ENCODE measurements around the gene SLC6A3. TPM values are rescaled to one million over a fixed set of nuclear protein-coding genes. Genes with fewer than 3 reads are reported as not detected.

The SLC6A3 gene
- polyA plus RNA-seq, 3 donors: not detected

DNA sequence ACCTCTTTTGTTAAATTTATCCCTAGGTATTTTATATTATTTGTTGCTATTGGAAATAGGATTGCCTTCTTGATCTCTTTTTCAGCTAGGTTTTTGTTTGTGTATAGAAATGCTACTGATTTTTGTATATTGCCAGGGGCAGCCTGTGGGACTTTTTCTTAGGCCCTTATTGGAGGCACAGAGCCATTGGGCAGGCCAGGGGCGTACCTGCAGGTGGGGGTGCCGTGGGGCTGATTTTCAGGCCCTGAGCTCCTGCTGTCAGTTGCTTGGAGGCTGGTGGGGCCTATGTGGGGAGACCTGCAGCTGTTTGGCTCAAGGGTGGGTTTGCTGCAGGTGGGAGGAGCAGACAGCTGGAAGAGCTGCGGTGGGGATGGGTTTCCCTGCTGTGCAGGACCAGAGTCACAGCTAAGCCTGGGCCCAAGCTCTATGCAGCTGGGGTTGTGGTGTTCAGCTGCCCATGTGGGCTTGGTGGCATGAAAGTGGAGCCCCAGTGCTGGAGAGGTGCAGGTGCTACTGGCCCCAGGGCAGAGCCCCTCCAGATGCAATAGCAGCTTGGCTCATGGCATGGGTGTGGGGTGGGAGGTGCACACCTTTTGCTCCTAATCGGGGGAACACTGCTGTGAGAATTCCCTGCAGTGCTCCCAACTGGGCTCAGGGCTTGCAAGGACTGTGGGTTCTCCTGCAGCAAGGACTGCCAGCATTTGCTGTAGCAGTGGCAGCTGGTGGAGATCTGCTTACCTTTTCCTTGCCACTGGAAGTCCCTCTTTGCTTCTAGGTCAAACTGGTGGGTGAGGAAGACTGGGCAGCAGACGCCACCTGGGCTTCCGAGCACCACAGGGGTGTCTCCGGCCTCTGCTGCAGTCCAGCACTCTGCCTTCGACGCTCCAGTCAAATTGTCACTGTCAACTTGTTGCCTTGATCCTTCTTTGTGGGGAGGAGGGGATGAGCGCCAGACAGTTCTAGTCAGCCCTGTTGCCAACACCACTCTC is 92.7 kb downstream of the SLC6A3 start:
- TF ChIP-seq, protein P1, sequence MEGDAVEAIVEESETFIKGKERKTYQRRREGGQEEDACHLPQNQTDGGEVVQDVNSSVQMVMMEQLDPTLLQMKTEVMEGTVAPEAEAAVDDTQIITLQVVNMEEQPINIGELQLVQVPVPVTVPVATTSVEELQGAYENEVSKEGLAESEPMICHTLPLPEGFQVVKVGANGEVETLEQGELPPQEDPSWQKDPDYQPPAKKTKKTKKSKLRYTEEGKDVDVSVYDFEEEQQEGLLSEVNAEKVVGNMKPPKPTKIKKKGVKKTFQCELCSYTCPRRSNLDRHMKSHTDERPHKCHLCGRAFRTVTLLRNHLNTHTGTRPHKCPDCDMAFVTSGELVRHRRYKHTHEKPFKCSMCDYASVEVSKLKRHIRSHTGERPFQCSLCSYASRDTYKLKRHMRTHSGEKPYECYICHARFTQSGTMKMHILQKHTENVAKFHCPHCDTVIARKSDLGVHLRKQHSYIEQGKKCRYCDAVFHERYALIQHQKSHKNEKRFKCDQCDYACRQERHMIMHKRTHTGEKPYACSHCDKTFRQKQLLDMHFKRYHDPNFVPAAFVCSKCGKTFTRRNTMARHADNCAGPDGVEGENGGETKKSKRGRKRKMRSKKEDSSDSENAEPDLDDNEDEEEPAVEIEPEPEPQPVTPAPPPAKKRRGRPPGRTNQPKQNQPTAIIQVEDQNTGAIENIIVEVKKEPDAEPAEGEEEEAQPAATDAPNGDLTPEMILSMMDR (IDR thresholded peaks at IDR 0.05): no peak
- Mint-ChIP-seq H3K9me3 (no peaks in the 10 kb centered on the region), H3K4me3 (no peak overlapping the region), H3K4me1 (no peaks in the 10 kb centered on the region), H3K36me3 (no peaks in the 10 kb centered on the region), H3K27me3 (ENCODE audit: low read depth in 3 of 3) (peaks cover 13 to 19% (median 14%) of the 10 kb centered on the region in 3 donors), H3K27ac (no peak overlapping the region)
- no peak overlapping the region for H3K27ac ChIP-seq (ENCODE audit: low read depth in 1 of 2, low read length in 2 of 2)
- H3K9ac ChIP-seq (ENCODE audit: insufficient read depth, low read length, poor library complexity, severe bottlenecking): no peak overlapping the region
- 83% methylated on average over 3 of the region's 10 CpGs for WGBS (ENCODE audit: insufficient coverage)
- no peaks in the 10 kb centered on the region for H4K20me1 ChIP-seq (ENCODE audit: insufficient read depth, low read length)
- no peaks in the 10 kb centered on the region for H3K36me3 ChIP-seq (replicated peaks in 1 of 2; ENCODE audit: control insufficient read depth in 1 of 2, insufficient read depth in 2 of 2, low read length in 2 of 2)
- H2AFZ ChIP-seq (ENCODE audit: insufficient read depth, low read depth, low read length, poor library complexity, severe bottlenecking): no peak overlapping the region
- no peak overlapping the region for H3K4me3 ChIP-seq (replicated peaks in 1 of 3; ENCODE audit: low read depth in 2 of 3, low read length in 3 of 3)
- peaks cover 0 to 2% of the 10 kb centered on the region in 2 donors for H3K27me3 ChIP-seq (ENCODE audit: control insufficient read depth in 2 of 2, insufficient read depth in 2 of 2, low read length in 2 of 2)
- no peak for DNase-seq
- intact Hi-C loops (cut with micrococcal nuclease): loop anchor here in 1 of 2 donors (10.0 kb wide), 1 partner anchor 442 kb away; the partner anchor contains the start of gene MRPL36
- H3K4me2 ChIP-seq (replicated peaks; ENCODE audit: extremely low read depth, low read length, poor library complexity, severe bottlenecking): no peak overlapping the region
- no peaks in the 10 kb centered on the region for H3K9me3 ChIP-seq (replicated peaks in 1 of 2; ENCODE audit: control insufficient read depth in 1 of 2, insufficient read depth in 1 of 2, low read length in 2 of 2)
- H3K79me2 ChIP-seq (ENCODE audit: insufficient read depth, low read length): no peaks in the 10 kb centered on the region
- peaks cover 0 to 2% of the 10 kb centered on the region in 2 donors for H3K4me1 ChIP-seq (ENCODE audit: control insufficient read depth in 1 of 2, insufficient read depth in 2 of 2, low read length in 2 of 2)

DNA sequence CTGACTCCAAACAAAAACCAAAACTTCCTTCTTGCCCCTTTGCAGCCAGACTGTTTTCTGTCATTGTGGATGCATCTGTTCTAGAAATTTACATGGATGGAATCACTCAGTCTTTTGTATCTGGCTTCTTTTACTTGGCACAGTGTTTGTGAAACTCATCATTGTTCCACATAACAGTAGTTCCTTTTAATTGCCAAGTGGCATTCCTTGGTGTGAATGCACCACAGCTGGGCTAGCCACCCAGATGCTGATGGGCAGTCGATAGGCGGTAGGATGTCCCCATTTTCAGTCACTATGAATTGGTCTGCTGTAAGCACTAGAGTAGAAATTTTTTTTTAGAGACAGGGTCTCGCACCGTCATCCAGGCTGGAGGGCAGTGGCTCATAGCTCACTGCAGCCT is 94.1 kb downstream of the SLC6A3 start:
- Histone ChIP-seq H3K79me2 (ENCODE audit: insufficient read depth, low read length) (no peaks in the 10 kb centered on the region), H4K20me1 (ENCODE audit: insufficient read depth, low read length) (no peaks in the 10 kb centered on the region), H3K27me3 (ENCODE audit: control insufficient read depth in 2 of 2, insufficient read depth in 2 of 2, low read length in 2 of 2) (peaks cover 0 to 2% of the 10 kb centered on the region in 2 donors), H3K4me3 (replicated peaks in 1 of 3; ENCODE audit: low read depth in 2 of 3, low read length in 3 of 3) (no peak overlapping the region), H3K4me1 (ENCODE audit: control insufficient read depth in 1 of 2, insufficient read depth in 2 of 2, low read length in 2 of 2) (peaks cover 0 to 5% of the 10 kb centered on the region in 2 donors), H3K9me3 (replicated peaks in 1 of 2; ENCODE audit: control insufficient read depth in 1 of 2, insufficient read depth in 1 of 2, low read length in 2 of 2) (no peaks in the 10 kb centered on the region), H3K4me2 (replicated peaks; ENCODE audit: extremely low read depth, low read length, poor library complexity, severe bottlenecking) (no peak overlapping the region), H2AFZ (ENCODE audit: insufficient read depth, low read depth, low read length, poor library complexity, severe bottlenecking) (no peak overlapping the region), H3K9ac (ENCODE audit: insufficient read depth, low read length, poor library complexity, severe bottlenecking) (no peak overlapping the region), H3K27ac (ENCODE audit: low read depth in 1 of 2, low read length in 2 of 2) (no peak overlapping the region), H3K36me3 (replicated peaks in 1 of 2; ENCODE audit: control insufficient read depth in 1 of 2, insufficient read depth in 2 of 2, low read length in 2 of 2) (no peaks in the 10 kb centered on the region)
- no peaks in the 10 kb centered on the region for H3K36me3 Mint-ChIP-seq
- no peaks in the 10 kb centered on the region for H3K9me3 Mint-ChIP-seq
- H3K4me3 Mint-ChIP-seq: no peak overlapping the region
- no peak overlapping the region for H3K27ac Mint-ChIP-seq
- peaks cover 9 to 15% (median 10%) of the 10 kb centered on the region in 3 donors for H3K27me3 Mint-ChIP-seq (ENCODE audit: low read depth in 3 of 3)
- TF ChIP-seq, protein P1 (IDR thresholded peaks at IDR 0.05): no peak
- H3K4me1 Mint-ChIP-seq: peaks cover 7% of the 10 kb centered on the region
- intact Hi-C loops (cut with micrococcal nuclease): loop anchor here in 1 of 2 donors (10.0 kb wide), 1 partner anchor 444 kb away; the partner anchor contains the start of gene MRPL36
- WGBS (ENCODE audit: insufficient coverage): 80% methylated on average over 2 of the region's 4 CpGs
- no peak for DNase-seq
